ENCODE results near the gene MYL11.

MYL11 gene

GRCh38 chr16:30354423-30355143, 20.0 kb upstream of the MYL11 start:
- DNase-seq, result no peak

- DNase-seq, result peak; percentile 91
These were observed 19.3 kb upstream of the MYL11 start, which contains the start of gene CD2BP2 for GRCh38 chr16:30355144-30355953. Gene CD2BP2 (minus strand): TSS chr16:30355308. CDS start chr16:30354681, 627 bp downstream.

GRCh38 chr16:30355954-30356308, 18.7 kb upstream of the MYL11 start:
- no peak for DNase-seq

GRCh38 chr16:30356401-30357084, 18.1 kb upstream of the MYL11 start:
- no peak for DNase-seq

- no peak for DNase-seq
These were observed 17.4 kb upstream of the MYL11 start for GRCh38 chr16:30357085-30357714.

- DNase-seq, result no peak
These were observed 16.7 kb upstream of the MYL11 start for GRCh38 chr16:30357715-30358576.

- DNase-seq, result no peak
These were observed 16.0 kb upstream of the MYL11 start for GRCh38 chr16:30358577-30358936.

GRCh38 chr16:30358990-30359870, 15.4 kb upstream of the MYL11 start:
- no peak for DNase-seq

GRCh38 chr16:30359871-30360170, 14.8 kb upstream of the MYL11 start:
- no peak for DNase-seq

- no peak for DNase-seq
These were observed 13.4 kb upstream of the MYL11 start for GRCh38 chr16:30361180-30361579.

- DNase-seq, result no peak
These were observed 9.4 kb upstream of the MYL11 start for GRCh38 chr16:30365200-30365599.

GRCh38 chr16:30366511-30366910, 8.1 kb upstream of the MYL11 start:
- DNase-seq, result no peak

- no peak for DNase-seq
These were observed 7.1 kb upstream of the MYL11 start for GRCh38 chr16:30367349-30368009.

- no peak for DNase-seq
These were observed 6.3 kb upstream of the MYL11 start for GRCh38 chr16:30368122-30368791.

- DNase-seq, result no peak
These were observed 5.9 kb upstream of the MYL11 start for GRCh38 chr16:30368792-30369090.

GRCh38 chr16:30369091-30369937, 5.3 kb upstream of the MYL11 start:
- no peak for DNase-seq

GRCh38 chr16:30369938-30370455, 4.6 kb upstream of the MYL11 start:
- no peak for DNase-seq

- peak; percentile 100 for DNase-seq
These were observed 4.0 kb upstream of the MYL11 start, which contains the start of gene TBC1D10B for GRCh38 chr16:30370456-30371247. Gene TBC1D10B (minus strand): TSS chr16:30370494. CDS start chr16:30370183, 311 bp downstream.

All from CD4-positive, alpha-beta T cell treated with Interleukin-12 subunit alpha and Interleukin-12 subunit beta, for 1 hour (primary cell).